NK-92 (cell line): Measurements from ENCODE around the gene IL25.

Source experiments
- DNase-seq: peaks from one replicate; lab custom pipeline; 2025; ENCODE audit not compliant: unreplicated experiment; lab: John Stamatoyannopoulos, UW

IL25 gene

DNA sequence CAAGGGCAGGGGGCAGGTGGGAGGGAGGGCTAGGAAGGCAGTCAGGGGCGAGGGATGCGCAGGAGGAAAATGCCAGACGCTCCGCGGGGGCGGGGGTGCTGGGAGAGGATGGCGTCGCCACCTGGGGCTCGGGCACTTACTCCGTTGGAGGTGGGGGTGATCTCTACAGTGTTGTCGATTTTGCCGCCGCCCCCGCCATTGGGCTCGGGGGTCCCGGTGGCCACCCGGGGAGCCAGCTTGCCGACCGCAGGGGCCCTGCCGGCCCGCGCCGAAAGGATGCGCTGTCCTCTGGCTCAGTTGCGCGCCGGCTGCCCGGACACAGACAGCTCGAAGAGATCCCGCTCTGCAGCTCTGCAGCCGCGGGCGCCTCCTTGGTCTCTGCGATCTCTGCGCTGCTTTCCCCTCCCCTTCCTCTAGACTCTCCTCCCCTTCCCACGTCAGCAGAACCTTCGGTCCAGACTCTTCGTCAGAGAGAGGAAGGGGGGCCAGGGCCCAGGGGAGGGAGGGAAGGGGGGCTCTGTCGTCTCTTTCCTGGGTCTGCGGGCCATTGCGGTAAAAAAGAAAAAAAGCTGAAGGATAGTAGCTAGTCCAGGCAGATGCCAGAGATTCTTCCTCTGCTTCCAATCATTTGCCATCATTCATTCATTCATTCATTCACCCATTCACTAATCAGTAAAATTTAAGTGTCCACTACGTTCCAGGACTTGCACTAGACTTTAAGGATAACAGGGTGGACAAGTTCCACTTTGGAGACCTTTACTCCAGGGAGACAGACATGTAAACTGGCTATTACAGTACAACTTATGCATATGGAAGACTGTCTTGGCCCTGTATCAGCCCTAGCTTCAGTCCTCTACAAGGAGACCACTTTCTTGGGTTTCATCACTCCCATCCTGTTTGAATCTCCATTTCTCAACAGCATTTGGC, 19.8 kb upstream of the IL25 start, which contains the start of gene SLC22A17:
TSS of gene SLC22A17 (minus strand) at position 382 of the 927 bp plus-strand sequence.
- DNase-seq: no peak

DNA sequence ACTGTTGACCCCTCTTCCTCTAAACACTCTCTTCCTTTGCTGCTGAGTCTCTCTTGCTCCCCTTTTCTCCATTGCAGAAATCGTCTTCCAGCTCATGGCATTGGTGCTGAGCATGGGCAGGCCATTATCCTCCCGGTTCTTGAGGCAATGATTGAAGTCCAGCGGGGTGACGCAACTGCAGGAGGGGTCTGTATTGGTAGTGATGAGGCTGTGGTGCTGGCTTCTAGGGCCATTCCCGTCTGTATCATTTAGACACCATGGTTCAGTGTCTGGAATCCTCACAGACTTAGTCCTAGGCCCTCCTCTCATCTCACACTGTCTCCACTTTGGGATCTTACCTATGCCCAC, 19.2 kb upstream of the IL25 start:
- DNase-seq: no peak

- no peak for DNase-seq
These were observed 17.6 kb upstream of the IL25 start for GRCh38 chr14:23354990-23355389.

DNA sequence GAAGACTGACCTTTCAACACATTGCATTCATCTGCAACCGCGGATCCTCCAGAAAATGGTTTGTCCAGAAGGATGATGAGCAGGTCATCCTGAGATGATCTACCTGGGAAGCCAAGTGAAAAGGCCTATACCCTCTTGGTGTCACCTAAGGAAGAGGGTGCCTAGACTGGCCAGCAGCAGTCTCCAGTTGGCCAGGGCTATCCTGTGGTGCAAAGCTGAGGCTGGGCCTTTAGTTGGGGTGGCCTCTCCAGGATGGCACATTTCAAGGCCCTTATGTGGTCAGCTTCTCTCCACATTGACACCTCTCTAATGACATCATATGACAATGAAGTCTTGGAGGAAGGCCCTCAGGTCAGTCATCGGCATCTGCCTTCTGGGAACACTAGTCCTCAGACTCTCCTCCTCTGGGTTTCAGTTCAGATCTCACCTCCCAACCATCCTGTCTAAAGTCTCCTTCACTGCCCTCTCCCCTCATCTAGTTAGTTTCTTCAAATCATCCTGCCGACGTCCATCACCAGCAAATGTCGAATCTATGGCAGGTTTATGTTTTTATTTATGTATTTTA, 16.7 kb upstream of the IL25 start:
- DNase-seq: no peak

DNA sequence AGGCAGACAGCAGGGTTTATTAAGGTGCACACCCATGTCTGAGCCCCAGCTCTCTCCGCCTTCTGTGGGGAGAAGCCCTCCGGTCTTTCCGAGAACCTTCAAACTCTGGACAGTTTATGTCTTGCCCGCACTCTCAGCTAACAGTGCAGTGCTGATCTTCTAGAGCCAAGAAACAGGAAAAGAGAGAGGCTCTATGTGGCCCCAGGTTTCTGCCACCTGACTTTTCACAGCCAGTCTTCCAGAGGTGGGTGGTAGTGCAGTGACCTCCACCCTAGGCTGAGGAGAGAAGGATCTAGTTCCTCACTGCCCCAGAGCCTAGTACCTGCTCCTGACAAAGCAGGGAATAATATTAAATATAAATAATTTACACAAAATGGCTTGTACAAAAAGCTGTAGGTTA, 15.9 kb upstream of the IL25 start:
- no peak for DNase-seq

- DNase-seq: no peak
These were observed 15.3 kb upstream of the IL25 start for GRCh38 chr14:23357261-23357660.

DNA sequence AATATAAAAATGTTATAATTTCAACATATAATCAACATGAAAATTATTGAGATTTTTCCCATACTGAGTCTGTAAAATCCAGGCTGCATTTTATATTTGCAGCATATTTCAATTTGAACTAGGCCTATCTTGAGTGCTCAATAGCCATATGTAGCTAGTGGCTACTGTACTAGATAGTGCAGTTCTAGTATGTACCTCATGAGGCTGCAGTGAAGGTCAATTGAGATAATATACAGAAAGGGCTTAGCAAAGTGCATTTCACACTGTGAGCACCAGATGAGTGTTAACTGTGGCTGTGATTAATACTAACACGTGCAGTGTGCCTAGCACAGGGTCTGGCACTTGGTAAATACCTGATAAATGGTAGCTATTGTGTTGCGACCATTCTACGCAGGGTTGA, 14.6 kb upstream of the IL25 start:
- DNase-seq: no peak

DNA sequence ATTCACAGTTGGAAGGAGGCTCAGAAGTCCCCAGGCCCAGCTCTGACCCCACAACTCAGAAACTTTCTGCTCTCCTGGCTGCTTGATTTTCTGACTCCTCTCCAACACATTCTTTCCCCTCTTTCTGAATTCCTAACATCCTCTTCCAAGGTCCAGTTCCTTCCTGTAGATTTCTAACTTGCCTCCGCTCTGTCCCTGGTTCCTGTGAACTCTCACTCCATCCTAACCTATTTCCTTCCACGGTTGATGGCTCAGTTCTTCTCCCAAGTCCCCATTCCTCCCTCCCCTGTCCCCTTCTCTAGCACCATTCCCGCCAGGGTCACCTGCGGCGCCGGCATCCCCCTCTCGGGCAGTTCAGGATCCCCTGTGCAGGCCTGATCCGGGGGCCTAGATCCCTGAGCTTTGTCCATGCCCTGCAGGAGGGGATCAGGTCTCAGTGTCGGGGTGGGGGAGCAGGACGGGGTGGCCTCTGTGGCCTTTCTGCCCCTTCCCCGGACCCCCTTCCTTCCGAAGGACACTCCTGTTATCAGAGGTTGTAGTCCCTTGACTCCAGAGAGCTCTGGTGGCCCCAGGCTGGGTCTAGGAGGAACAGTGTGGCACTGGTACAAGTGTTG, 13.9 kb upstream of the IL25 start:
- no peak for DNase-seq

DNA sequence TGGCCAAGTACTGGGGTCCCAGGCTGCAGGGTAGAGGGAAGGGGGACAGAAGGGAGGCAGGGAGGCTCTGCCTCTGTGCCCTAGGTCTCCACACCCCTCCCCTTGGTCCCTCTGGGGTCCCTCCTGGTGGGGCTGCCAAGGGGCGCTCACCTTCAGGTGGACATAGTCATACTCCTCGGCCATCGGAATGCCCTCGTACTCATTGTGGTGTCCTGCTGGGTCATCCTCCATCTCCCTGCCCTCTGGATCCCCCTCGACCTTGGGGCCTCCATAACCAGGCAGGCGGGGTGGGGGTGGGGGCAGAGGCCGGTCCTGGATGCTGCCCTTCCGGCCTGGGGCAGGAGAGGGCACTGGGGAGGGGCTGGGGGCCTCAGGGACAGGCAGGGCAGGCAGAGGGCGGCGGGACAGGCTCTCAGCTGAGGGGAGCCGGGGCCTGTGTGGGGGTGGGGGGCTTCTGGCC, 13.4 kb upstream of the IL25 start:
- no peak for DNase-seq

DNA sequence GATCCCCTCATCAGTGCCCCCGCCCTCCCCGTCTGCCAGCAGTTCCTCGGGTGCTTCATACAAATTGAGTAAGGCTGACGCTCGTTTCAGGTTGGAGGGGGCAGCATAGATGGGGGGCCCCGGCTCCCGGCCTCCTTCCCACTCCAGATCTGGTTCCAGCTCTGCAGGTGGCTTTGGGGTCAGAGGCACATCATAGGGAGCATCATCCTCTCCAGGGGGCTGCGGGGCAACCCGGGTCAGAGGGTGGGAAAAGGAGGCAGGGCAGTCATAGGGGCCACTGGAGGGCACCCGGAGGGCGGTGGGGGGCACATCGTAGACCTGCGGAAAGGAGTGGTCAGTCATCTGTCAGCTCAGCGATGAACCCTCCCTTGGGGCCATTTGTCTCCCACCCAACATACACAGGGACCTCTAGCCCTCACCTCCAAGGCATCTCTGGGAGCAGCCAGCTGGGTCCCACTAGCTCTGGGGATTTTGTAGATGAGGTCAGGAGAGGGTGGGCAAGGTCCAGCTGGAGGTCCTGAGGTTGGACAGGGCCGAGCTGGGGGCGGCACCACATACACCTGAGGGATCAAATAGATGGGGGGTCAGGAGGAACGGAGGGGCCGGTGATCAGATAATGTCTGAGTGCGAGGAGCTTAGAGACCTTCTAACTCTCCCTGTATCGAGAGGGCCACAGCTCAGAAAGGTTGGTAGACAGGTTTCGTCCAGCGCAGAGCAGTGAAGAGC, 12.7 kb upstream of the IL25 start:
- DNase-seq: no peak

DNA sequence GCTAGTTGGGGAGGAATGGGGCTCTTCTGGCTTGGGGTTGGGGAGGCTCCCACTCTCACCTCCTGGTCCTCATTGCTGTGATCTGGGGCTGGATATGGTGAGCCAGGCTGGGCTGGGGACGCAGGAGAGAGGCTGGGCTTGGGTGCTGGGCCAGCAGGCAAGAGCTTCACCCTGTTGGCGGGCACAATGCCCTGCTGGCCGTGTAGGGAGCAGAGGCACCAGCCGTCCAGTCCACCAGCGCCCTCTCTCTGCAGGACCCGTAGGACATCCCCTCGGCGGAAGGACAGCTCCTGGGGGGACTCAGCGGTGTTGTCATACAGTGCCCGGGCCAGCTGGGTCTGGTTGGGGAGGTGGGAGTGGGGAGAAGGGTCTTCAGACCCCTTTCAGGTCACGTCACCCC, 12.1 kb upstream of the IL25 start:
- DNase-seq: no peak

- DNase-seq: no peak
These were observed 11.3 kb upstream of the IL25 start for GRCh38 chr14:23361320-23361719.

- DNase-seq: no peak
These were observed 10.8 kb upstream of the IL25 start for GRCh38 chr14:23361763-23362162.

- no peak for DNase-seq
These were observed 10.4 kb upstream of the IL25 start for GRCh38 chr14:23362200-23362599.

- no peak for DNase-seq
These were observed 8.2 kb upstream of the IL25 start for GRCh38 chr14:23364164-23365035.

- no peak for DNase-seq
These were observed 7.4 kb upstream of the IL25 start, which contains the start of gene EFS for GRCh38 chr14:23365036-23365731. EFS (minus strand) TSS chr14:23365172; CDS start chr14:23365025, 147 bp downstream.

DNA sequence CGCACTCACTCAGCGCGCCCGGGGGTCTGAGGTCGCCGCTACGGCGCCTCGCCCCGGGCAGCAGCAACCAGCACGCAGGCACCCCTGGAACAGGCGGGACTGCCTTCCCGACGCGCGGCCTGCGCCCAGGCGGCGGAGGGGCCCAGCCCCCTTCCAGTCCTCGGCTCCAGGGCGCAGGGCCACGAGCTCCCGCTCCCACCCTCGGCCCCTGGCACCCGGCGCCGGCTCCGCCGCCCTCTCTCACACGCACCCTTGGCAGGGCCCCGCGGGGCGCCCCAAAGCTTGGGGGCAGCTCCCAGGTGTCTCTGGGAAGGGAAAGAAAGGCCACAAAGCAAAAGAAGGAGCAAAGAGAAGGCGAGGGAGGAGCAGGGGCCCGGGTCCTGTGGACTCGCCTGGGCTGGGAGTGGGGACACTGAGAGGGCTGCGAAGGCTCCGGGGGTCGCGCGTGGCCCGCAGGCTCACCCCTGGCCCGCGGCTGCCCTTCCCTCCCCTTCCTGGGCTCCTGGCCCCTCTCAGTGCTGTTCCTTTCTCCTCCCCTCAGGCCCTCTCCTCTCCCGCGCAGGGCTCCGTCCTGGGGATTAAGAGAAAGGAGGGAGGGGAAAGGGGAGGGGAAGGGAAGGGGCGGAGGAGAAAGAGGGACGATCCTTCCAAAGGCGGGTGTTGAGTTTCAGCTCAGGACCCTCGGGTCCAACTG, 6.7 kb upstream of the IL25 start:
- DNase-seq: no peak

GRCh38 chr14:23366426-23366921, 6.1 kb upstream of the IL25 start:
- DNase-seq: no peak

DNA sequence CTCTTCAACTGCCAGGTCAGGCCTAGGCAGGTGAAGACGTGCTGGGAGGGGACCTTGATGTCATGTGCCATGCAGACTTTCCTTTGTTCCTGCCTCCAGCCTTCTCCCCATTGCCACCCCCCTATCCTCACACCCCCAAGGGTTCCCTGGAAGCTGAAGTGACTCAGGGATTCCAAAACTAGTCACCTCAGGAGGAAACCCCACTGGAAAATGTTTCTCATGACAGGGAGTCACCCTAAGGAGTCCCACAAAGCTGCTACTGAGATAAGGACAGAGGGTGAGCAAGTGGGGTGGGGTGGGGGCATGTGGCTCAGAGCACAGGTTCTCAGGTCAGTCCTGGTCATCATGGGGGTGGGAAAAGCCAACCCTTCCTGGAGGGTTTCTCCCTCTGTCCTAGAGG, 2.4 kb upstream of the IL25 start:
- DNase-seq: no peak
